ENCODE measurements around the gene SMO. TPM values are rescaled to one million over a fixed set of nuclear protein-coding genes. Genes with fewer than 3 reads are reported as not detected.
A peak's percentile ranks its signal among the peaks of the same experiment; 100 is the strongest.

SMO gene
- total and polyA plus RNA-seq, 2 donors from 2014 or later = 13.2 to 20.8 TPM

- no peaks in the 10 kb centered on the region for H3K27me3 ChIP-seq (ENCODE audit: control insufficient read depth, insufficient read depth, low read length)
- intact Hi-C loops (cut with DNase I) = loop anchor here (10.0 kb wide), 1 partner anchor 69 kb away; no protein-coding TSS in a partner anchor
- H3K9me3 ChIP-seq (ENCODE audit: control insufficient read depth in 2 of 3, insufficient read depth in 1 of 3, low read length in 3 of 3) = no peaks in the 10 kb centered on the region
- FAIRE-seq (no peak), DNase-seq (no peak)
- peak overlapping the region; percentile 85 to 95 (median 91) for H3K4me3 ChIP-seq (ENCODE audit: low read length in 3 of 3)
- H3K4me1 ChIP-seq (ENCODE audit: control insufficient read depth in 2 of 3, insufficient read depth in 2 of 3, low read depth in 1 of 3, low read length in 3 of 3) = peaks cover 0 to 6% (median 2%) of the 10 kb centered on the region in 3 donors
- peak overlapping the region in 1 of 2 donors; percentile 32 for H3K27ac ChIP-seq (ENCODE audit: low read depth in 2 of 2, low read length in 2 of 2)
- no peaks in the 10 kb centered on the region for H3K36me3 ChIP-seq (ENCODE audit: control insufficient read depth in 2 of 3, insufficient read depth in 3 of 3, low read length in 3 of 3)
- TF ChIP-seq CTCF (IDR thresholded peaks at IDR 0.05; ENCODE audit: borderline replicate concordance, extremely low read depth, insufficient read depth) = no peak
- H3K9ac ChIP-seq (ENCODE audit: low read length in 3 of 3) = peak overlapping the region; percentile 66 to 93 (median 78)
Observed at GRCh38 chr7:129225931-129226572, 37.6 kb downstream of the SMO start.

- peaks cover 0 to 6% (median 2%) of the 10 kb centered on the region in 3 donors for H3K4me1 ChIP-seq (ENCODE audit: control insufficient read depth in 2 of 3, insufficient read depth in 2 of 3, low read depth in 1 of 3, low read length in 3 of 3)
- H3K9ac ChIP-seq (ENCODE audit: low read length in 3 of 3) = no peak overlapping the region
- FAIRE-seq (no peak), DNase-seq (no peak)
- no peak for TF ChIP-seq CTCF (IDR thresholded peaks at IDR 0.05; ENCODE audit: borderline replicate concordance, extremely low read depth, insufficient read depth)
- H3K27ac ChIP-seq (ENCODE audit: low read depth in 2 of 2, low read length in 2 of 2) = peak overlapping the region in 1 of 2 donors; percentile 13
- intact Hi-C loops (cut with DNase I) = loop anchor here (10.0 kb wide), 1 partner anchor 67 kb away; no protein-coding TSS in a partner anchor
- peak overlapping the region in 1 of 3 donors; percentile 20 for H3K4me3 ChIP-seq (ENCODE audit: low read length in 3 of 3)
- no peaks in the 10 kb centered on the region for H3K36me3 ChIP-seq (ENCODE audit: control insufficient read depth in 2 of 3, insufficient read depth in 3 of 3, low read length in 3 of 3)
- H3K9me3 ChIP-seq (ENCODE audit: control insufficient read depth in 2 of 3, insufficient read depth in 1 of 3, low read length in 3 of 3) = no peaks in the 10 kb centered on the region
- H3K27me3 ChIP-seq (ENCODE audit: control insufficient read depth, insufficient read depth, low read length) = no peaks in the 10 kb centered on the region
Observed at GRCh38 chr7:129227646-129228578, 39.5 kb downstream of the SMO start.

GRCh38 chr7:129228633-129229032 lies 40.2 kb downstream of the SMO start:
- Histone ChIP-seq H3K9me3 (ENCODE audit: control insufficient read depth in 2 of 3, insufficient read depth in 1 of 3, low read length in 3 of 3) (no peaks in the 10 kb centered on the region), H3K36me3 (ENCODE audit: control insufficient read depth in 2 of 3, insufficient read depth in 3 of 3, low read length in 3 of 3) (no peaks in the 10 kb centered on the region), H3K4me3 (ENCODE audit: low read length in 3 of 3) (no peak overlapping the region), H3K4me1 (ENCODE audit: control insufficient read depth in 2 of 3, insufficient read depth in 2 of 3, low read depth in 1 of 3, low read length in 3 of 3) (peaks cover 0 to 6% (median 2%) of the 10 kb centered on the region in 3 donors), H3K9ac (ENCODE audit: low read length in 3 of 3) (no peak overlapping the region), H3K27me3 (ENCODE audit: control insufficient read depth, insufficient read depth, low read length) (no peaks in the 10 kb centered on the region), H3K27ac (ENCODE audit: low read depth in 2 of 2, low read length in 2 of 2) (no peak overlapping the region)
- FAIRE-seq (no peak), DNase-seq (no peak)
- TF ChIP-seq CTCF (IDR thresholded peaks at IDR 0.05; ENCODE audit: borderline replicate concordance, extremely low read depth, insufficient read depth) = no peak
- intact Hi-C loops (cut with DNase I) = loop anchor here (10.0 kb wide), 1 partner anchor 66 kb away; no protein-coding TSS in a partner anchor

Measured in kidney (tissue), 14 donors.